Hematopoietic multipotent progenitor cell treated with erythropoietin and hydrocortisone succinate and interleukin-3 and kit ligand, for 17 days (in vitro differentiated cells): Measurements from ENCODE around the gene NHP2.

Source experiments
- DNase-seq: peaks from one replicate; pipeline ENCODE4 v3.0.0-alpha.2; 2015; ENCODE audit warnings: low spot score

NHP2 gene

GRCh38 chr5:178114325-178115135, 39.2 kb downstream of the NHP2 start:
- DNase-seq = no peak

GRCh38 chr5:178113841-178114324, 39.8 kb downstream of the NHP2 start:
- no peak for DNase-seq

DNA sequence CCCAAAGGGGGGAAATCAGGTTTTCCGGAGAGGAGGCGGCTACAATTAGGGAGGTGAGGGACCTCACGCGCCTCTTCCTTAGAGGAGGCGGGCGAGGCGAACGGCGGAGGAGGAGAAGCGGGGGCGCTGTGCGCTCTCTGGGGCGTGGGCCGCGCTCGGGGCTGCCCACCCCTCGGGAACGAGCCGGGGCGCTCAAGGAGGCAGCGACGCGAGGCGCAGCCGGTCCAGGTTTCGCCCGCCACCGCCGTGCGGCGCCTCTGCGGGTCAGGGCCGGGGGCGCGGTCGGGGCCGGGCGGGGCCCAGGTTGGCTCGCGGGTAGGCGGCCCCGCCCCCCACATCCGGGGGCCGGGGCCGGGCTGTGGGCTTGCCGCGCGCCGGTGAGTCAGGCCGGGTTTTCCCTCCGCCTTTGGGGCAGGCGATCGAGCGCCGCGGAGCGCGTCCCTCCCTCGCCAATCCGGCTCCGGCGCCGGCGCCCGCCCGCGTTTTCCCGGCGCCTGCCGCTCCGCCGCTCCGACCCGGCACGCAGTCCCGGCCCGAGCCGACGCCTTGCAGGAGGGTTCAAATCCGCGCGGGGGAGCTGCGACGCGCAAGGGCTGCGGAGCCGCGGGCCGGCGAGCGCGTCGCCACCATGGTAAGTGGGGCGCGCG, 40.4 kb downstream of the NHP2 start, which contains the start of gene N4BP3:
N4BP3 (plus strand) TSS at position 392 of the 647 bp plus-strand sequence. CDS start 6,052 bp downstream, outside the sequence.
- no peak for DNase-seq

DNA sequence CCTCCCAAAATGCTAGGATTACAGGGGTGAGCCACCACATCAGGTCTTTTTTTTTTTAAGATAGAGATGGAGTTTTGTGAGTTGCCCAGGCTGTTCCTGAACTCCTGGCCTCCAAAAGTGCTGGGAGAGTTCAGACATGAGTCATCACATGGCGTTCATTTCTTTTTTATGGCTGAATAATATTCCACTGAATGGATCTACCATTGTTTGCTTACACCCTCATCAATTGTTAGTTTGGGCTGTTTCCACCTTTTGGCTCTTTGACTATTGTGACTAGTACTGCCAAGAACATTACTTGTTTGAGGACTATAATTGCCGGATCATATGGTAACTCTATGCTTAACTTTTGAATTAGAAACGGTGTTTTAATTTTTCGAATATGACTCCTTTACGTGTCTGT, 41.1 kb downstream of the NHP2 start:
- DNase-seq = no peak

DNA sequence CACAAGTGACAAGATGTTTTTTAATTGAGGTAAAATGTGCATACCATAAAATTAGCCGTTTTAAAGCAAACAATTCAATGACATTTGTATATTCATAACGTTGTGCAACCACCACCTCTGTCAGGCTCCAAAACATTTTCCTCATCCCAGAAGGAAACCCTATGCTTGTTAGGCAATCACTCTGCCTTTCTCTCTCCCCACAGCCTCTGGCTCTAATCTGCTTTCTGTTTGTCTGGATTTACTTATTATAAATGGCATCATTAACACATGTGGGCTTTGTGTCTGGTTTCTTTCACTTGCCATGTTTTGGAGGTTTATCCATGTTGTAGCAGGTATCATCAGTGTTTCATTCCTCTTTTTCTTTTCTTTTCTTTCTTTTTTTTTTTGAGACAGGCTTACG, 41.8 kb downstream of the NHP2 start:
- DNase-seq = no peak

DNA sequence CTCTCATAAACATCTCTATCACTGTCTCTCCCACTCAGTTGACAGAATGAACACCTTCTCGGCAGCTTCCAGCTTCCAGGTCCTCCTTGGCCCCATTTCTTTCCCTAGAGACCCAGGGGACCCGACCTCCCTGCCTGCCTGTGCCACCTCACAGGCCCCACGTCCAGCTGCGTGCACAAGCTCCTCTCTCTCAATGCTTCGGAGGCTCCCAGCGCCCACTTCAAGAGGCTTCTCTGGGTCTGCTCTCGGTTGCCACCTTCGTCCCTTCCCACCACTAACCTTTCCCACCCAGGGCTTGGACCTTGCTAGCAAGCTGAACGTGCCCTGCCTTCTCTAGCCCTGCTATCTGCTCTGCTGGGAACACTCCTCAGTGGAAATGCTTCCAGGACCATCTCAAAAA, 43.2 kb downstream of the NHP2 start:
- no peak for DNase-seq

- no peak for DNase-seq
Measured at GRCh38 chr5:178108966-178109365, 44.7 kb downstream of the NHP2 start.

- DNase-seq = no peak
Measured at GRCh38 chr5:178108446-178108845, 45.2 kb downstream of the NHP2 start.

GRCh38 chr5:178107756-178108310, 45.9 kb downstream of the NHP2 start:
- no peak for DNase-seq

GRCh38 chr5:178106556-178107239, 47.0 kb downstream of the NHP2 start:
- DNase-seq = no peak

DNA sequence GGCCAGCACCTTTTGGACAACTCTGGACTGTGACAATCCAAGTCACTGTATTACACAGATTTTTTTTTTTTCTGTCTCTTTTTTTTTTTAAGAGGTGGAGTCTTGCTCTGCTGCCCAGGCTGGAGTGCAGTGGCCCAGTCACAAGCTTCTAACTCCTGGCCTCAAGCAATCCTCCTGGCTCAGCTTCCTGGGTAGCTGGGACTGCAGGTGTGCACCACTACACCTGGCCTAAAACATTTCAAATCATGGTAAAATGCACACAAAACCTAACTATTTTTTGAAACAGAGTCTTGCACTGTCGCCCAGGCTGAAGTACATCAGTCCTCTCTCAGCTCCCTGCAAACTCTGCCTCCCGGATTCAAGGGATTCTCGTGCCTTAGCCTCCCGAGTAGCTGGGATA, 47.6 kb downstream of the NHP2 start:
- DNase-seq = no peak

GRCh38 chr5:178104492-178104891, 49.2 kb downstream of the NHP2 start:
- DNase-seq = no peak

GRCh38 chr5:178103612-178104011, 50.1 kb downstream of the NHP2 start:
- DNase-seq = no peak
